Peyer's patch (tissue), 4 donors: ENCODE data around the gene FOXP4.

Experiments
- CTCF ChIP-seq, 6 experiments: fragments of 450-650 bp in 4 of 6; fragments of 200-600 bp in 2 of 6; sonication (generic) in 1 of 6; IDR thresholded peaks; one replicate each; pipeline ENCODE4 v1.5.1; 2017 to 2019; ENCODE audit warnings: antibody characterized with exemption in 6 of 6, mild to moderate bottlenecking in 3 of 6, moderate library complexity in 1 of 6
- POLR2A ChIP-seq, 2 donors: fragments of 450-650 bp; IDR thresholded peaks; one replicate each; pipeline ENCODE4 v1.5.1; 2017; ENCODE audit warnings: antibody characterized with exemption in 2 of 2, mild to moderate bottlenecking in 2 of 2, moderate library complexity in 2 of 2

GRCh38 chr6:41588111-41588510, 41.9 kb downstream of the FOXP4 start:
- TF ChIP-seq POLR2A (IDR thresholded peaks at IDR 0.05) (no peak), CTCF (IDR thresholded peaks at IDR 0.05) (no peak)
